VCaP (cell line): ENCODE results near the gene PCDHGA4.
"Not testable (repeated sequence)": the region's sequence is repeated elsewhere in the genome, so short reads cannot be mapped to it uniquely, and the experiment has no call there.

ENCODE experiments used
- H3K27ac ChIP-seq: fragments of 450-650 bp; 2 replicates; pipeline ENCODE4 v1.5.1; 2017
- CTCF ChIP-seq: fragments of 450-650 bp; conservative IDR thresholded peaks from 2 replicates; pipeline ENCODE4 v1.5.1; 2017; ENCODE audit warnings: mild to moderate bottlenecking, moderate library complexity

Gene PCDHGA4

GRCh38 chr5:141369994-141370848 lies 15.4 kb downstream of the PCDHGA4 start, which contains the start of gene PCDHGB3:
TSS of gene PCDHGB3 (plus strand) at chr5:141370242. CDS start at chr5:141370395, 153 bp downstream.
- TF ChIP-seq CTCF, result no peak
- no peak within 1 kb of the TSS for H3K27ac ChIP-seq

- no peak overlapping the region for H3K27ac ChIP-seq
- no peak for TF ChIP-seq CTCF
Measured at GRCh38 chr5:141371572-141372475, 17.0 kb downstream of the PCDHGA4 start.

- H3K27ac ChIP-seq, result no peak within 1 kb of the TSS
- TF ChIP-seq CTCF, result no peak
Measured at GRCh38 chr5:141373673-141374317, 19.0 kb downstream of the PCDHGA4 start, which contains the start of gene PCDHGA6. TSS of gene PCDHGA6 (plus strand) at chr5:141373891. CDS start at chr5:141374084, 193 bp downstream.

- H3K27ac ChIP-seq, result no peak overlapping the region
- TF ChIP-seq CTCF, result no peak
Measured at GRCh38 chr5:141374627-141375026, 19.8 kb downstream of the PCDHGA4 start.

- not testable (repeated sequence) for H3K27ac ChIP-seq
Measured at GRCh38 chr5:141375444-141376155, 20.8 kb downstream of the PCDHGA4 start.

- H3K27ac ChIP-seq, result no peak within 1 kb of the TSS
- no peak for TF ChIP-seq CTCF
Measured at GRCh38 chr5:141382469-141383294, 27.9 kb downstream of the PCDHGA4 start, which contains the start of gene PCDHGA7. TSS of gene PCDHGA7 (plus strand) at chr5:141382742. CDS start at chr5:141382900, 158 bp downstream.
